GM12878 (cell line): Measurements from ENCODE around the gene SIGLEC11. TPM values are rescaled to one million over a fixed set of nuclear protein-coding genes. Genes with fewer than 3 reads are reported as not detected.

Experiments
- CEBPZ ChIP-seq: fragments of 150-350 bp; IDR thresholded peaks from 2 replicates; pipeline ENCODE4 v1.6.1; 2016; ENCODE audit warnings: low read depth, low read length
- CHD2 ChIP-seq: IDR thresholded peaks from 2 replicates; pipeline ENCODE4 v1.6.1; 2011; ENCODE audit warnings: low read depth, low read length, improper control_type of control experiment, borderline replicate concordance
- CREM ChIP-seq: IDR thresholded peaks from 2 replicates; pipeline ENCODE4 v1.6.1; 2014; ENCODE audit warnings: antibody characterized with exemption, low read depth
- CUX1 ChIP-seq: IDR thresholded peaks from 2 replicates; pipeline ENCODE4 v1.6.1; 2012; ENCODE audit warnings: improper control_type of control experiment, low read depth, low read length; ENCODE audit not compliant: insufficient replicate concordance
- ETV6 ChIP-seq, 2 experiments: fragments of 450-650 bp in 1 of 2; IDR thresholded peaks in 1 of 2; conservative IDR thresholded peaks in 1 of 2; 2 replicates each; pipeline ENCODE4 v1.6.1; 2014; ENCODE audit warnings: antibody characterized with exemption in 1 of 2, borderline replicate concordance in 1 of 2, low read depth in 1 of 2, mild to moderate bottlenecking in 1 of 2, moderate library complexity in 1 of 2
- HCFC1 ChIP-seq: fragments of 150-350 bp; IDR thresholded peaks from 2 replicates; pipeline ENCODE4 v1.6.1; 2014; ENCODE audit warnings: low read length
- HDAC6 ChIP-seq: fragments of 200-600 bp; sonication (generic); IDR thresholded peaks from one replicate; pipeline ENCODE4 v1.8.0; 2017; ENCODE audit warnings: antibody characterized with exemption; ENCODE audit not compliant: unreplicated experiment
- MAX ChIP-seq: IDR thresholded peaks from 2 replicates; pipeline ENCODE4 v1.6.1; 2012; ENCODE audit warnings: low read depth, low read length, improper control_type of control experiment
- MEF2A ChIP-seq: IDR thresholded peaks from 2 replicates; pipeline ENCODE4 v1.6.1; 2011; ENCODE audit warnings: low read depth, mild to moderate bottlenecking, low read length, moderate library complexity; ENCODE audit not compliant: insufficient read depth
- NBN ChIP-seq: fragments of 450-650 bp; IDR thresholded peaks from 2 replicates; pipeline ENCODE4 v1.6.1; 2016
- PRDM15 ChIP-seq: fragments of 450-650 bp; formaldehyde crosslinking; IDR thresholded peaks from 2 replicates; pipeline ENCODE4 v1.4.0; 2020; ENCODE audit warnings: mild to moderate bottlenecking, moderate library complexity
- SKIL ChIP-seq: fragments of 450-650 bp; IDR thresholded peaks from 2 replicates; pipeline ENCODE4 v1.6.1; 2017; ENCODE audit warnings: mild to moderate bottlenecking, low read depth, inconsistent platforms; ENCODE audit not compliant: poor library complexity, severe bottlenecking
- SP1 ChIP-seq: IDR thresholded peaks from one replicate; pipeline ENCODE4 v1.6.1; 2011; ENCODE audit warnings: low read depth, low read length
- STAT3 ChIP-seq: IDR thresholded peaks from 2 replicates; pipeline ENCODE4 v1.6.1; 2011; ENCODE audit warnings: low read depth, low read length, improper control_type of control experiment
- polyA plus RNA-seq, 11 experiments: library from polyadenylated mRNA; depleted of rRNA in 4 of 11; unstranded in 6 of 11; stranded (reverse) in 5 of 11; fragments of >200 nt; fragmentation: Nextera tagmentation in 4 of 11; fragmentation: Illumina TruSeq in 1 of 11; extraction: Ambion mirVana in 4 of 11; extraction: Trizol in 1 of 11; gene quantifications; 1 replicate in 1 of 11; 2 replicates in 10 of 11; pipeline versions ENCODE4 v1.2.1 to v1.2.3, GENCODE V29; 2011 to 2016; ENCODE audit warnings: inconsistent platforms in 2 of 11, missing spikeins in 2 of 11, low read depth in 1 of 11
- total RNA-seq, 4 experiments: library from RNA; depleted of rRNA in 3 of 4; stranded (reverse); fragments of >200 nt in 3 of 4; fragmentation: Illumina TruSeq in 1 of 4; extraction: Trizol in 1 of 4; gene quantifications; 2 replicates each; pipeline versions ENCODE4 v1.2.1 to v1.2.3, GENCODE V29; 2013 to 2021

Gene SIGLEC11
- total and polyA plus RNA-seq, 10 of the 15 experiments (the other 5 are each of a cell fraction or from before 2014, with no cell fraction given), result not detected

- TF ChIP-seq CEBPZ (no peak), NBN (peak; percentile 87), ETV6 (conservative IDR thresholded peaks at IDR 0.05 in 1 of 2, IDR thresholded peaks at IDR 0.05 in 1 of 2; ENCODE audit: borderline replicate concordance in 1 of 2, low read depth in 1 of 2) (peak in 1 of 2 experiments; percentile 21; a peak in 1 of 4 replicates), MAX (peak; percentile 31; the same call in 1 of the 2 replicates), CREM (peak; percentile 58; the same call in 1 of the 2 replicates), CHD2 (peak; percentile 88), SKIL (no peak), MEF2A (peak; percentile 57; the same call in 1 of the 2 replicates), SP1 (peak; percentile 69), CUX1 (no peak), STAT3 (no peak), HCFC1 (no peak), PRDM15 (CRISPR knock-in tag) (0 out of 2 replicates have a peak, but pooled peaks have one; percentile 65), HDAC6 (peak; percentile 82)
Measured at GRCh38 chr19:49929121-49929610, 31.8 kb downstream of the SIGLEC11 start, which contains the start of the genes ATF5 and NUP62 (continued).
